HG03103 (cell line): Measurements from ENCODE around the gene GNA14.

Experiments
- ATAC-seq: cut with Tn5 transposase; IDR thresholded peaks from one replicate; pipeline ENCODE4 v1.9.1; 2021; ENCODE audit warnings: low read depth; ENCODE audit not compliant: unreplicated experiment

The GNA14 gene

GRCh38 chr9:77543131-77543822 is 104.8 kb downstream of the GNA14 start:
- ATAC-seq: no peak

GRCh38 chr9:77541600-77541999 is 106.5 kb downstream of the GNA14 start:
- ATAC-seq: no peak

GRCh38 chr9:77541055-77541454 is 107.1 kb downstream of the GNA14 start:
- no peak for ATAC-seq

GRCh38 chr9:77534376-77535057 is 113.6 kb downstream of the GNA14 start:
- no peak for ATAC-seq

GRCh38 chr9:77533671-77534070 is 114.5 kb downstream of the GNA14 start:
- no peak for ATAC-seq

- ATAC-seq: no peak
Measured at GRCh38 chr9:77532607-77533006, 115.5 kb downstream of the GNA14 start.

GRCh38 chr9:77531400-77531799 is 116.7 kb downstream of the GNA14 start:
- no peak for ATAC-seq

- no peak for ATAC-seq
Measured at GRCh38 chr9:77523891-77524290, 124.2 kb downstream of the GNA14 start.

- ATAC-seq: no peak
Measured at GRCh38 chr9:77521091-77521490, 127.0 kb downstream of the GNA14 start.

GRCh38 chr9:77518688-77519087 is 129.4 kb downstream of the GNA14 start:
- ATAC-seq: no peak

GRCh38 chr9:77516781-77517180 is 131.3 kb downstream of the GNA14 start:
- ATAC-seq: no peak

- ATAC-seq: no peak
Measured at GRCh38 chr9:77514886-77515711, 133.0 kb downstream of the GNA14 start.

GRCh38 chr9:77513457-77513856 is 134.7 kb downstream of the GNA14 start:
- no peak for ATAC-seq

- ATAC-seq: no peak
Measured at GRCh38 chr9:77512876-77513275, 135.2 kb downstream of the GNA14 start.

- no peak for ATAC-seq
Measured at GRCh38 chr9:77511525-77511924, 136.6 kb downstream of the GNA14 start.

- ATAC-seq: no peak
Measured at GRCh38 chr9:77510666-77511065, 137.5 kb downstream of the GNA14 start.

GRCh38 chr9:77508396-77508795 is 139.7 kb downstream of the GNA14 start:
- ATAC-seq: no peak

- no peak for ATAC-seq
Measured at GRCh38 chr9:77507212-77507961, 140.7 kb downstream of the GNA14 start.

GRCh38 chr9:77505232-77505631 is 142.9 kb downstream of the GNA14 start:
- ATAC-seq: no peak

GRCh38 chr9:77502568-77502967 is 145.6 kb downstream of the GNA14 start:
- no peak for ATAC-seq

- no peak for ATAC-seq
Measured at GRCh38 chr9:77498891-77499290, 149.2 kb downstream of the GNA14 start.
